ENCODE data around the gene TLN1.

- TF ChIP-seq POLR2A (IDR thresholded peaks at IDR 0.05): no peak
- no peak for TF ChIP-seq CTCF (IDR thresholded peaks at IDR 0.05)
- no peak for TF ChIP-seq POLR2AphosphoS5 (IDR thresholded peaks at IDR 0.05)
Measured at GRCh38 chr9:35698231-35698630, 33.8 kb downstream of the TLN1 start.

Data from breast epithelium (tissue), 3 donors.